Measurements from ENCODE around the gene MTAP.

Gene MTAP

DNA sequence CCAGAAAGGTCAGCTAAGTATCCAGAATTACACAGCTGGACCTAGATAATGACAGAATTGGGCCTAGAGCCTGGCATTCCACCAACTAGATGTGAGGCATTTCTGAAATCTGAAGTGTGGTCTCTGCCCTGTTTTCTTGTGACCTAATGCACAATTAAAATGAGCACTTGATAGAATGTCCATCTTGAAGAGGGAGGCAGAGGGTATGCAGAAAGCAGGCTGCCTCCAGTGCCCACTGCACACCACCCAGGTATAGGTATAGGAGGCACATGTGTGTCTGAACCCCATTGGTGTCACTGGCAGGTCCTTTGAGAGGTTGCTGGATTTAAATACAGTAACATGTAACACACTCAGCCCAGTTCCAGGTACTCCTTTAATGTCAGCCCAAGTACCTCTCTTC lies 2.4 kb downstream of the MTAP start:
- no peak for DNase-seq (ENCODE audit: low read depth)

DNA sequence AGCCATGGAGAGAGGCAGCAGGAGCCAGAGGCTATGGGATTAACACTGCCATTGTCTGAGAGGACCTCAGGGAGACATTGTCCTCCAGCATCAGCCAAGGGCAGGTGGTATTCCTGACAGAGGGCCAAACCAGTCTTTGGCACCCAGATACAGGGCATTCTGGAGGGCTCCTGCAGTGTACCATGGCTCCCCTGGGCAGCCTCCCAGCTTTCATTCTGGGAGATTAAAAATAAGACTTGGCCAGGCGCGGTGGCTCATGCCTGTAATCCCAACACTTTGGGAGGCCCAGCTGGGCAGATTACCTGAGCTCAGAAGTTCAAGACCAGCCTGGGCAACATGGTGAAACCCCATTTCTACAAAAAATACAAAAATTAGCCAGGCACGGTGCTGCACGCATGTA lies 4.2 kb downstream of the MTAP start:
- no peak for DNase-seq (ENCODE audit: low read depth)

DNA sequence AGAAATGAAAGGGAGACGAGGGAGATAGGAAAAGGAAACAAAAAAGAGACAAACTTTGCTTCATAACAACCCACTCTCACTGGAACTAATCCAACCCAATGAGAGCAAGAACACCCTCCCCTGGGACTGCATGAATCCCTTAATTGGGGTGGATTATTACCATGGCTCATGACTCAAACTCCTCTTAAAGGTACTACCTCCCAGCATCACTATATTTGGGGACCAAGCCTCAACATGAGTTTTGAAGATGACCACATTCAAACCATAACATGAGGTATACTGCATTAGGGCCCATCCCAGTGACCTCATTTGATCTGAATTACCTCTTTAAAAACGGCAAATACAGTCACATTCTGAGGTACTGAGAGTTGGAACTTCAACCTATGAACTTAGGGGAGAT lies 8.0 kb downstream of the MTAP start:
- DNase-seq (ENCODE audit: low read depth), result no peak

DNA sequence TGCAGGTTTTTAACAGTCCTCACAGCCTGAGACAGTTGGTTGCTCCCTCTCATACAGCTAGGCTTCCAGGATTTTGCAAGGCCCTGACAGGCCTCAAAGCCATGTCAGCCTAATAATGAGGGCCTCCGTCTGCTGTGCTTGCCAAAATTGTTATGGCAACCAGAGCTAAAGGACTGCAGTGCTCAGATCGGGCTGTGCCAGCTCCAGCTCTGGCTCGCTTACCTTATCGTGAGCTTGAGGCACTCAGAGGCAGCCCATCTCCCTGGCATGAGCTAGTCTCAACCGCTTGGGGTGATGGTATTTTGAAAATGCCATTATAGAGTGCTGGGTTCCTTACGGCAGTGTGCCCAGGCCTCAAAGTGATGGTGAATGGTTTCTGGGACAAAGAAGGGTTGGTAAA lies 8.4 kb downstream of the MTAP start:
- no peak for DNase-seq (ENCODE audit: low read depth)

DNA sequence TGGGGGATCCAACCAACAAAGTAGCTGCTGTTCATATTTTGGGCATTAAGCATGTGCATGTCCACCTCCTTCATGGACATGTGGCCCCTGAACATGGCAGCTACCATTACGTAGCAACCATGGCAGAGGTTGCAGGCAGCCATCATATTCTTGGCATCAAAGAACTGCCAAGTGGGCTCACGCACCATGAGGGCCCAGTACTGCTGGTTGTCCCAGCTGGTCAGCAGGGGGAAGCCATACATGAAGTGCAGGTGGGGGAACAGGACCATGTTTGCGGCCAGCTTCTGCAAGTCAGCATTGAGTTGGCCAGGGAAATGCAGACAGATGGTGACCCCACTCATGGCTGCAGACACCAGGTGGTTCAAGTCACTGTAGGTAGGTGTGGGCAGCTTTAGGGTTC lies 9.5 kb downstream of the MTAP start:
- DNase-seq (ENCODE audit: low read depth), result no peak

DNA sequence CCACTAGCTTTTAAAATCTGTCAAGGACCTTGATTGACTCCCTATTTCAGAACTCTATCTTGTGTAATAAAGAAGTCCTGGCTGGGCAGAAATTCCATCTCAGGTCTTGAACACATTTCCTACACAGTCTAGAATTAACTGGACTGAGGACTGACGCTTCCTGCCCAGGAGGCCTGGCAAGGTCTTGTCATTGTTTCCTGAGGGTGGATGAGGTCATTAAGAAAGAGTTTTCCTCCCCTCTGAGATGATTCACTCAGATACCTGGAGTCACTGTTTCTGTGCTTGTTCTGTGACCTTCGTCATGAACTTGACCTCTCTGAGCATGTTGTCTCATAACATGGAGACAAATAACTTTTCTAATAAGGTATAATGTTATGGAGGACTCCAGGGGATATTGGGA lies 10.0 kb downstream of the MTAP start:
- DNase-seq (ENCODE audit: low read depth), result no peak

DNA sequence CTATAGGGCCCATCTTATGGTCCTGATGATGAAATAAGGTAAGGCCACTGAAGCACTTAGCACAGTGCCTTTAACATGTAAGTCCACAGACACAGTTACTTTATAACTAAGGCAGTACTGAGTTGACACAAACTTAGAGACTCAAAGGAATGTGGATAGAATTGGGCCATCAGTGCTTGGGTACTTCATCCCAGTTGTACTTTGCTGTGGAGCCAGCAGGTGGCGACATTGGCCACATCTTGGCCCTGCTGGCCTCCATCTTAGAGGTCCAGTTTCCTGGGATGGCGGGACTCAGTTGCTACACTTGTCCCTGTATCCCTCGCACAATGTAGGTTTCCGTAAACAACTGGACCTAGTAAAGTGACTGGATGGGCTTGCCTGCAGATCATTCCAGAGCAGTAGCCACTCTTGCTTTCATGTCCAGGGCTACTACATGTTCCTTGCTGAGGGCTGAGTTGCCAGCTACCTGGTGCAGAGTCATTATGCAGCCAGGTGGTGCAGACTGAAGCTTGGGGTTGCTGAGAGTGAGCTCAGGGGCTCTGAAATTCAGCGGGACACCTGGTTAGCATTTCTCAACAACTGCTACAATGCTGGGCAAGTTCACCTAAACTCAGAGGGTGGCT lies 10.6 kb downstream of the MTAP start:
- no peak for DNase-seq (ENCODE audit: low read depth)

DNA sequence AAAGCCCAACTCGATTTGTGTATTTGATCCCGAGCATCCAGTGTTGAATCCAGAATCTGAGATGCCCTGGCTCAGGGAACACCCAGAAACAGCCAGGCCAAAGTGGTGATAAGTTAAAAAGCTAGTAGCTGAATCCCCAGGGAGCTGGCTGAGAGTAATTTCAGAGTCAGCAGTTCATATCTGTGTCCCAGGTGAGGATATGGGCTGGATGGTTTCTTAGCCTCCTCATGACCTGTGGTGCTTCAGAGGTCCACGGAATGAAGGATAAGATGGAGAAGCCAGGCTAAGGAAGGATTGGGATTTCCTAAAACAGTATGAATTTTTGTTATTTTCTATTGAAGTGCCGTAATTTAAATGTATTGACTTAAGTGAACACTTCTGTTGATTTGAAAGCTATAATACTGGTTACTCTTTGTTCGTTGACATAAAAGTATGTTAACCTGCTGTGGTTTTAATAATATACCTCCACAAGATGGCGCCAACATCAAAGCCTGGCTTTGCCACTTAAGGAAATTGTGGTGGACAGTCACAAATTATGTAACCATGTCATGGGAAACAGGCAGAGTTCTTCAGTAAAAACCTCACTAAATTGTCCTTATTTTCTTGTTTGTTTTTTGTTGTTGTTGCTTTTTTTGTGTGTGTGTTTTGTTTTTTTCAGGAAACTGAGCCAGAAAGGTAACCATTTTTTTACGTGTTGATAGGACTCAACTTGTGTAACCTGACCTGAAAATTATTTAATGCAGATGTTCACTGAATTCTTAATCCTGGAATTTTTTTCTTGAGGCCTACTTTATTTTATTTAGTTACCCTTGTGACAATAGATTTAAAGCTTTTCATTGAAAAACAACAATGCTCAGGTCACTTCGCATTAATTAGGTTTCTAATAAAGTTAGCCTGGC lies 11.4 kb downstream of the MTAP start:
- DNase-seq (ENCODE audit: low read depth), result no peak

DNA sequence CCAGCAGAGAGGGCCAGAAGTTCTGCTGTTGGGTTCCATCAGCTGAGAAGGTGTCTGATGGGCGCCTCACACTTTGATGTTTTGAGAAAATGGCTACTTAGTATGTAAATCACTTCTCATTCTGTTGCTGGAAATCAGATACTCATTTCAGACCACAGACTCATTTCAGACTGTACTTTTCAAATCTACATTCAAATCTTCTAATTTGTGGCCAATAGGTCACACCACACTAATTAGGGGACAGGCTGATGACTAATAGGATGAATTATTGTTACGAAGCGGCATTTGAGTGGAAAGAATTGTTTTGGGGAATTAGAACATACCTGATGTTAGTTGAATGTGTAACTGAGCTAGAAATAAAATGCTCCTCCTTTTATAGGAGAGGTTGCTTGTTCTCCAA lies 13.2 kb downstream of the MTAP start:
- DNase-seq (ENCODE audit: low read depth), result no peak

DNA sequence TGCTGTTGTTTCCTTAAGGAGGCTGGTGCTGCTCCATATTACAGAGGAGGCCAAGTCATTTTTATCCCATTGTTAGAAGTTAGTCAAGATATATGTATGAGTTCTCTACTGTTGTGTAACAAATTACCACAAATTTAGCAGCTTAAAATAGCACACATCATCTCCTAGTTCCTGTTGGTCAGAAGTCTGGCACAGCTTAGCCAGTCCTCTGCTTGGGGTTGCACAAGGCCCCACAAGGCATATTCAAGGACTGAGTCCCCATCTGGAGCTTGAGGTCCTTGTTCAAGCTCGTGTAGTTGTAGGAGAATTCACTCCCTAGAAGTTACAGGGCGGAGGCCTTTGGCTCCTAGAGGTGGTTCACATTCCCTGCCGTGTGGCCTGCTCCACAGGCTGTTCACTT lies 14.7 kb downstream of the MTAP start:
- no peak for DNase-seq (ENCODE audit: low read depth)

DNA sequence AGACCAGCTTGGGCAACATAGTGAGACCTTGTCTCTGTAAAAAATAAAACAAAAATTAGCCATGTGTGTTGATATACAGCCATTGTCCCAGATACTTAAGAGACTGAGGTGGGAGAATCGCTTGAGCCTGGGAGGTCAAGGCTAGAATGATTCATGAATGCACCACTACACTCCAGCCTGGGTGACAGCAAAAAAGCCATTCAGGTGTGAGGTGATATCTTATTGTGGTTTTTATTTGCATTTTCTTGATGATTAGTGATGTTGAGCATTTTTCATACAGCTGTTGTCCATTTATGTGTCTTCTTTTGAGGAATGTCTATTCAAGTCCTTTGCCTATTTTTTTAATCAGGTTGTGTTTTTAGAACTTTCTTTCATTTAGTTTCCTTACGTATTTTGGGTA lies 23.2 kb downstream of the MTAP start:
- no peak for DNase-seq (ENCODE audit: low read depth)

DNA sequence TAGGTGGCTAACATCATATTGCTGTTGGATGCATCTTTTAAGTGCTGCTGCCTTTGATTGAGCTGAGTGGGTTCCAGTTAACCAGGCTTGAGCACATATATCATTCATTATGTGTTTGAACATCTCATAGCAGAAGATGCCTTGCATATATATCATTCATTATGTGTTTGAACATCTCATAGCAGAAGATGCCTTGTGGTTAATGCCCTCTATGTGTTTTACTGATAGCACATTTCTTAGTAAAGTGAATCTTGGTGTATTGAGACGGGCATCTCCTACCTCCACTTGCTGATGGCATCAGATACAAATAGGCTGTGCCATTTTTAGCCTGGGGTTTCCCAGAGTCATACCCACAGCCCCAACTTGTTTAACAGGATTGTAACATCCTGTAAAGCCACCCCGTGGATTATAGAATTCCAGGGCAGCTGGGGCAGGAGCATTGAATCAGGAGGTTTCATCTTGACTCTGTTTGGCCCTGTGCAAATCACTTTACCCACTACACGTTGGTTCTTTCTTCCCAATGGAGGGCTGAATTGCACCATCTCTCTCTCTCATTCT lies 26.5 kb downstream of the MTAP start:
- no peak for DNase-seq (ENCODE audit: low read depth)

DNA sequence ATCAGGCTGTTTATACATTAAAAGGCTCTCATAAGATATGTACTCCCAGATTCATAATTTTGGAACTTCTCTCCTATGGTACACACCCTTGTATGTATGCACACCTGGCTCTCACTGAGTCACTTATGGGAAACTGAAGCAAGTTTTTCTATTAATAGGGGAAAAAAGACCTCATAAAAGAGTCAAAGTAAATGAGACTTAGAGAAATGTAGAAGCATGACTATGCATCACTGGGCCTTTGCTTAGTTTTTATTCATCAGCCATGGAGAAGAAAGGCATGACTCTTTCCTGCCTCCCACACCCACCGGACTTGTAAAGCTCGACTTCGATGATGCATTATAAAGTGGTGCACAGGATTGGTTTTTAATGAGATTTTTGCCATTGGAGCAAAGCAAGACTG lies 28.2 kb downstream of the MTAP start:
- DNase-seq (ENCODE audit: low read depth), result no peak

DNA sequence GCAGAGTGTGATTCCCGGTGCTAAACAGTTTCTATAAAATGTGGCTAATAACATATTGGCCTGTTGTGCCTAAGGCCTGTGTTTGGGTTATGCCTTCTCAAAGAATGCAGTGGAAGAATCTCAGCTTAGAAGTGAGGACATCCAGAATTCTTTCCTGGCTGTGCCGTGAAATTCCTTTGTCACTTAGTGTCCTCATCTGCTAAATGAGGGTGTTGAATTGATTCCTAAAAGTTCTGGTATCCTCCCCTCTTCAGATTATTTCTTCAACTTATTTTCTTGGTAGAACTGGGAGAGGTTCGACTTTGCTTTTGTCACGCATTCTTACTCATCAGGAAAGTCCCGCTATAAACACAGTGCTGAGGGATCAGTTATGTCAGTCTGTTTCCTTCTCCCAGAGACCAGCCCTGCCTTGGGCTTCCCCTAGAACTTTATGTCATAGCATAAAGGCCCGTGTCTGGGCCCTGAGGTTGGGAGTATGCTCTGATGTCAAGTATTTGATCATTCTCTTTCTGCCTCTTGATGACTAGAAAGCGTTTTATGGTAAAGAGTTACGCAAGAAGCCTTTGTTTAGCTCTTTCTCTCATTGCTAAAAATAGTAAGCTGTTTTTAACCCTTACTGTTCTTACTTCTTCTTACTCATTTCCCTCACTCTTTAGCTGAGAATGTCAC lies 29.5 kb downstream of the MTAP start:
- peak; percentile 78 for DNase-seq (ENCODE audit: low read depth)

DNA sequence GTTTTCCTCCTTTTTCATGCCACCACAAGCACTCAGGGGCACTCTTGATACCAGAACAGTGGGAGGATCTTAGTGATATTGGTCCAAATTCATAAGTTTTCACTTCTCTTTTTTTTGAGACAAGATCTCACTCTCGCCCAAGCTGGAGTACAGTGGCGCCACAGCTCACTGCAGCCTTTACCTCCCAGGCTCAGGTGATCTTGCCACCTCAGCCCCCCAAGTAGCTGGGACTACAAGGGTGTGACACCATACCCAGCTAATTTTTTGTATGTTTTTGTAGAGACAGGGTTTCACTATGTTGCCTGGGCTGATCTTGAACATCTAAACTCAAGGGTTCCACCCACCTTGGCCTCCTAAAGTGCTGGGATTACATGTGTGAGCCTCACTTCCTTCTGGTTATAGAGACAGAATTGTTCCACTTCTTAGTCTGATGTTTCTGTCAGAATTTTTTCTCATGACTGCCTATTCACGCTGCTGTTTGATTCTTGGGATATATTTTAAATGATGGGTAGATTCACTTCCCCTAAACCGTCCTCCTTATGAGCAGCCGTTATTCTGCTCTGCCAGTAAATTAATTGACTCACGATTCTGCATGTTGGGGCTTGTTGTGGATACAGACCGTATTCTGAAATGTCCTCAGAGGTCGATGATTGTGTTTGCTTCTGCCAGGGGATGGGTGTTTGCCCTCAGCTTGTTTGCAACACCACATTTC lies 30.8 kb downstream of the MTAP start:
- no peak for DNase-seq (ENCODE audit: low read depth)

DNA sequence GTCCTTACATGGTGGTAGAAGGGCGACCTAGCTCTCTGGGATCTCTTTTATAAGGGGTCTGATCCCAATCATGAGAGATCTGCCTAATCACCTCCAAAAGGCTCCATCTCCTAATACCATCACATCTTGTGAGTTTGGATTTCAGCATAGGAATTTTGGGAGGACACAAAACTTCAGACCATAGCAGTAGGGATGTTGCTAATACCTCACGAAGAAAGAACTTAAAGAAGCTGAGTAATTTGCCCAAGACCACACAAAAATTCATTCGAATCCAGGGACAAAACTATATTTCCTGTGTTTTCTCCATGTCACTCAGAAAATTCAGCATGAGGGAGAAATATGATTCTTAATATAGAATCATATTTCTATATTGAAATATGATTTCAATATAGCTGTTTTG lies 32.7 kb downstream of the MTAP start:
- DNase-seq (ENCODE audit: low read depth), result no peak

DNA sequence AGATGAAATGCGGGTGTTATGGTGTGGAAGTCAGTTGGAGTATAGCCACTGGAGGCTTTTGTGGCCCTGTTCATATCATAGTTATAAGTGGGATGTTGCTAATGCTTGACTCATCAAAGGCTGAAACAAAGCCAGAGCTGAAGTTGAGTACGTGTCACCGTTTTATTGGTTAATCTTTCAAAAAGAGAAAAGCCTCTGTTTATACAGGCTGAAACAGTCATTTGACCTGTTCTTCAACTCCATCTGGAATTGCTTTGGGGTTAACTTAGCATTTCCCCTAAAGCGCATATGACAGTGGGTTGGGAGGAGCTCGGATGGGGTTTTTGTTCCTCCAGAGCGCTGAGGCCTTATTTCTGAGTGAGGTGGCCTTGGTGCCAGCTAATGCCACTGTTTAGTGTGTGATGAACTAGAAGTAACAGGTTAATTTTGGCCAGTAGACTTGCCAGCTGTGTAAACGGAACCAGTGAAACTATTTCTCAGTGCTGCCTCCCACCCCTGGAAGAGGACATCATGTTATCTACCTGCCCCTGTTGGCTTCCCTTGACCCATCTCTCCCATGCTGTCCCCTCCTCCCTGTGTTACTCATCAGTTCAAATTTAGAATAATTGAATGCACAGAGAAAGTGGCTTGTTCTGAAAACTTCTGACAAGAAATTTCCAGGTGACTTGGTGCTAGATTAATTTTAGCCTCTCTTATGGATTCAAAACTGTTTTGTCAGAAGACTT lies 34.2 kb downstream of the MTAP start:
- DNase-seq (ENCODE audit: low read depth), result peak; percentile 99

DNA sequence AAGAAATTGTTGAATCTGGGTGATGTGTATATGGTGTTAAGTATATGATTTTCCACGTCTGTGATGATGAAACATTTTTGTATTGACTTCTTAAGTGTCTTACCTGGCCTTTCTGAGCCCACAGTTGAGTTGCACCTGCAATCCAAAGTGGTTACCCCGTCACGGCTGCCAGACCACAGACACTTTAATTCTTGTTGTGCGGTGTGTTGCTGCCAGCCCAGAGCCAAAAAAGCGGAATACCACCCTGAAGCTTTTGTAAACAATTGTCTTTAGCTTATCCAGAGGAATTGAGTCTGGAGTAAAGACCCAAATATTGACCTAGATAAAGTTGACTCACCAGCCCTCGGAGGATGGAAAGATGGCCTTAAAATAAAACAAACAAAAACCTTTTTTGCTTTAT lies 35.1 kb downstream of the MTAP start:
- no peak for DNase-seq (ENCODE audit: low read depth)

DNA sequence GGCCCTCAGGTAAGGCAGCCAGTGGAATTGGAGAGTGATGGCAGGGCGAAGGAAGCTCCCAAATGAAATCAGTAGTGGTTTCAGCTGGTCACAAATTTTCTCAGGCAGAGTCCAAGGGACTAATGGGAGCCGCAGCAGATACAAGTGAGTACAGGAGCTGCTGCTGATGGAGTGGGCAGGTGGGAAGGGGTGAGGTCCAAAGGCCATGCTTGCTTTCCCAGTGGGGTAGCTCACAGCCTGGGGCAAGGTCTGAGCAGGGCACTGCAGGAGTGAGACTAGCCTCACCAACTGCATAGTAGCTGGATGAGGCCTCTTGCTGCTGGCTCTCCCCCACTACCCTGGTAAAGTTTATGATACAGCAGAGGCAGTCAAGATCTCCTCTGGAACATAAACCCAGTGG lies 38.2 kb downstream of the MTAP start:
- DNase-seq (ENCODE audit: low read depth), result no peak

DNA sequence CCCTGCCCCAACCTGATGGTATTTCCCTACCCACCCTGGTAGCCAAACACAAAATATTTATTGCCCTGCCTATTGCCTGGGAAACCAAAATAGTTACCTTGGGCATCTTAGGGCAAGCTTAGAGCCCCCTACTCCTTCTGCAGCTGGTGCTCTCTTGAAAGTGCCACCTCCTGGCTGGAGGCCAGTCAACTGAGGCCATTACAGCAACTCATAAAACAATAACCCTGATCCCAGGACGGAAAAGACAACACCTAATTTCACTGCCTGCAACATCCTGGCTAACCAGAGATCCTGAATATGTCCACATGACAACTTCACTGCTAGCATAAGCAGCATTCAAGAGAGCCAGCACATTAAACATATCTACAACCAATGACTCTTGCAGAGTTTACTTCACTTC lies 38.7 kb downstream of the MTAP start:
- DNase-seq (ENCODE audit: low read depth), result no peak

DNA sequence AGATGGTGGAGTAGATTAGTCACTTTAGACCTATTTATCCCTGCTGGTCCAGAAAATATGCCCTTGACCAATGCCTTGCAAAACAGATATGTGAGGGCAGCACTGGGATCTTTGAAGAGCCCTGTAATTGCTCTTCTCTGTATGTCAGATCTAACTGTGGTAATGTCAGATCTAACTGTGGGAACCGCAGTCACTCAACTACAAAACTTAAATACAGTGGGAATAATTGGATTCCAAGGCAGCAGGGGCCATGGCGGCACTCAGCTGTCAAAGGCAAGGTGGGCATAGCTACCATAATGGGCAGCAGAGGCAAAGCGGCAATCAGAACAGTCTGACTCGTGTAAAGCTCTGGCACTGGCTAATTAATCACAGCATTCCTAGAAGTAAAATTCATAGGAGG lies 46.2 kb downstream of the MTAP start:
- no peak for DNase-seq (ENCODE audit: low read depth)

DNA sequence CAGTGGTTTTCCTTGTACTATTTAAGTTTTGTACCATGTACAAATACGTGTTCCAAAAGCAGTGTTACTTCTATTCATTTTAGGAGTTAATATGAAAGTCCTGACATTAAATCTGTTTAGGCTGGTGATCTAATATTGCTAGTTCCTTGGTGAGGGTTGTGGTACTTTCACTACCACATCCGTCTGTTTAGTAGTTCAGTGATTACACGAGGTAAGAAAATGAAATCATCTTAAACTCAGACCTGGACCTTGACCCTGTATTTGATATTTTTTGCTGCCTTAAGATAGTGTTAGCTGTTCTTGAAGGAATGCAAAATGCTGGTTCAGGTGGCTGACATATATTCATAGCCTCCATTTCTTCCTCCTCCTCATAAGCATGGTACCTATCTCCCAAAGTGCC lies 50.3 kb downstream of the MTAP start:
- no peak for DNase-seq (ENCODE audit: low read depth)

All from HS-5 (cell line).